Right atrium auricular region (tissue), 2 donors: ENCODE data around the gene TFAP2C. TPM values are rescaled to one million over a fixed set of nuclear protein-coding genes. Genes with fewer than 3 reads are reported as not detected.

ENCODE experiments used
- DNase-seq: peaks from one replicate; pipeline ENCODE4 v3.0.0-alpha.2; 2019; ENCODE audit warnings: low spot score
- H3K27ac ChIP-seq, 2 donors: fragments of 200-600 bp; sonication (generic); 1 replicate in 1 of 2; 2 replicates in 1 of 2; pipeline ENCODE4 v1.5.1; 2016 to 2019
- H3K27me3 ChIP-seq, 2 donors: fragments of 200-600 bp; sonication (generic); one replicate each; pipeline versions ENCODE4 v1.5.1 to v1.6.0; 2017 to 2019
- H3K36me3 ChIP-seq: fragments of 200-600 bp; sonication (generic); one replicate; pipeline ENCODE4 v1.5.1; 2016
- H3K4me1 ChIP-seq, 2 donors: fragments of 200-600 bp; sonication (generic); one replicate each; pipeline versions ENCODE4 v1.5.1 to v1.6.0; 2017 to 2019
- H3K4me3 ChIP-seq, 2 donors: fragments of 200-600 bp; sonication (generic); 1 replicate in 1 of 2; 2 replicates in 1 of 2; pipeline ENCODE4 v1.5.1; 2017 to 2019; ENCODE audit warnings: mild to moderate bottlenecking in 1 of 2, moderate library complexity in 1 of 2
- H3K9me3 ChIP-seq, 2 donors: fragments of 200-600 bp; sonication (generic); one replicate each; pipeline ENCODE4 v1.5.1; 2019
- CTCF ChIP-seq, 2 donors: fragments of 200-600 bp; sonication (generic); IDR thresholded peaks; one replicate each; pipeline ENCODE4 v1.5.1; 2019; ENCODE audit warnings: antibody characterized with exemption in 2 of 2
- total RNA-seq, 2 donors: library from RNA; depleted of rRNA; stranded (reverse); fragments of >200 nt; gene quantifications; one replicate each; pipeline ENCODE4 v1.1.0, GENCODE V29; 2016

Gene TFAP2C
- total RNA-seq, 2 donors from 2014 or later = 0.37 to 0.39 TPM

- TF ChIP-seq CTCF (IDR thresholded peaks at IDR 0.05) = no peak
- DNase-seq = no peak
- H3K9me3 ChIP-seq = no peaks in the 10 kb centered on the region
- no peak overlapping the region for H3K27ac ChIP-seq
- H3K36me3 ChIP-seq = no peaks in the 10 kb centered on the region
- peaks cover 0 to 63% of the 10 kb centered on the region in 2 donors for H3K4me1 ChIP-seq
- H3K4me3 ChIP-seq = no peak overlapping the region
- peaks cover 20 to 55% of the 10 kb centered on the region in 2 donors for H3K27me3 ChIP-seq
These were observed 1.7 kb upstream of the TFAP2C start for GRCh38 chr20:56627122-56628014.

- no peak for TF ChIP-seq CTCF (IDR thresholded peaks at IDR 0.05)
- Histone ChIP-seq H3K4me3 (peak overlapping the region in 1 of 2 donors; percentile 54), H3K9me3 (no peaks in the 10 kb centered on the region), H3K36me3 (no peaks in the 10 kb centered on the region), H3K4me1 (peaks cover 0 to 63% of the 10 kb centered on the region in 2 donors), H3K27ac (no peak overlapping the region), H3K27me3 (peaks cover 20 to 55% of the 10 kb centered on the region in 2 donors)
- no peak for DNase-seq
These were observed 862 bp upstream of the TFAP2C start for GRCh38 chr20:56628015-56628872.

- Histone ChIP-seq H3K27me3 (peaks cover 20 to 55% of the 10 kb centered on the region in 2 donors), H3K4me1 (peaks cover 0 to 63% of the 10 kb centered on the region in 2 donors), H3K9me3 (no peaks in the 10 kb centered on the region), H3K4me3 (peak overlapping the region; percentile 41 to 54), H3K27ac (no peak overlapping the region), H3K36me3 (no peaks in the 10 kb centered on the region)
- TF ChIP-seq CTCF (IDR thresholded peaks at IDR 0.05) = no peak
- no peak for DNase-seq
These were observed 469 bp downstream of the TFAP2C start for GRCh38 chr20:56629464-56630085.

- H3K36me3 ChIP-seq = no peaks in the 10 kb centered on the region
- DNase-seq = no peak
- peaks cover 0 to 62% of the 10 kb centered on the region in 2 donors for H3K4me1 ChIP-seq
- H3K27ac ChIP-seq = no peak overlapping the region
- H3K9me3 ChIP-seq = no peaks in the 10 kb centered on the region
- peaks cover 20 to 55% of the 10 kb centered on the region in 2 donors for H3K27me3 ChIP-seq
- TF ChIP-seq CTCF (IDR thresholded peaks at IDR 0.05) = peak in 1 of 2 donors; percentile 54
- peak overlapping the region; percentile 41 to 54 for H3K4me3 ChIP-seq
These were observed 984 bp downstream of the TFAP2C start for GRCh38 chr20:56630086-56630493.

- TF ChIP-seq CTCF (IDR thresholded peaks at IDR 0.05) = no peak
- Histone ChIP-seq H3K9me3 (no peaks in the 10 kb centered on the region), H3K36me3 (no peaks in the 10 kb centered on the region), H3K4me3 (peak overlapping the region in 1 of 2 donors; percentile 54), H3K27ac (no peak overlapping the region), H3K4me1 (peaks cover 0 to 56% of the 10 kb centered on the region in 2 donors), H3K27me3 (peaks cover 20 to 49% of the 10 kb centered on the region in 2 donors)
- DNase-seq = no peak
These were observed 1.6 kb downstream of the TFAP2C start for GRCh38 chr20:56630506-56631317.
